Left lobe of liver (tissue), 2 donors: ENCODE data around the gene LRRC56. TPM values are rescaled to one million over a fixed set of nuclear protein-coding genes. Genes with fewer than 3 reads are reported as not detected.

Source experiments
- ATAC-seq: fragments of 200-7000 bp; cut with Tn5 transposase; one replicate; pipeline ENCODE4 v1.9.1; 2020; ENCODE audit warnings: mild to moderate bottlenecking, moderate library complexity
- DNase-seq: peaks from one replicate; pipeline ENCODE4 v3.0.0-alpha.2; 2020; ENCODE audit warnings: low spot score
- total RNA-seq: library from RNA; stranded (reverse); gene quantifications from one replicate; pipeline ENCODE4 v1.2.1, GENCODE V29; 2021
- donor health status: DM: no; HTN: no; CAD: no; lungs with moderate emphysema.
- donor health status: DM: no; HTN: yes; CAD: no.

LRRC56 gene
- 0.93 TPM for total RNA-seq

- peak; percentile 91 for DNase-seq
- peak; percentile 64 for ATAC-seq
Observed at GRCh38 chr11:536841-537621, at the start of gene LRRC56. Gene LRRC56, plus strand, starts transcription at chr11:537527. Its CDS starts 3,158 bp downstream, at chr11:540685.

- DNase-seq (peak; percentile 44), ATAC-seq (no peak)
Observed at GRCh38 chr11:487571-488021, 49.7 kb upstream of the LRRC56 start.

- ATAC-seq (no peak), DNase-seq (no peak)
Observed at GRCh38 chr11:488062-488461, 49.3 kb upstream of the LRRC56 start.

- DNase-seq = no peak
- no peak for ATAC-seq
Observed at GRCh38 chr11:488579-488978, 48.7 kb upstream of the LRRC56 start.

GRCh38 chr11:488992-489391 lies 48.3 kb upstream of the LRRC56 start:
- DNase-seq = no peak
- ATAC-seq = no peak

- DNase-seq = no peak
- ATAC-seq = no peak
Observed at GRCh38 chr11:489610-490185, 47.6 kb upstream of the LRRC56 start.

- DNase-seq (no peak), ATAC-seq (no peak)
Observed at GRCh38 chr11:490186-490929, 47.0 kb upstream of the LRRC56 start.

- ATAC-seq (no peak), DNase-seq (no peak)
Observed at GRCh38 chr11:490930-491260, 46.4 kb upstream of the LRRC56 start.

GRCh38 chr11:491358-491757 lies 46.0 kb upstream of the LRRC56 start:
- ATAC-seq (no peak), DNase-seq (no peak)

GRCh38 chr11:492427-493226 lies 44.7 kb upstream of the LRRC56 start:
- DNase-seq (no peak), ATAC-seq (no peak)

GRCh38 chr11:494761-495536 lies 42.4 kb upstream of the LRRC56 start:
- DNase-seq (no peak), ATAC-seq (no peak)

- DNase-seq = no peak
- no peak for ATAC-seq
Observed at GRCh38 chr11:495537-495931, 41.8 kb upstream of the LRRC56 start.

GRCh38 chr11:496834-497564 lies 40.3 kb upstream of the LRRC56 start:
- DNase-seq (no peak), ATAC-seq (no peak)

GRCh38 chr11:497565-498296 lies 39.6 kb upstream of the LRRC56 start:
- DNase-seq (no peak), ATAC-seq (no peak)

- DNase-seq (peak; percentile 45), ATAC-seq (no peak)
Observed at GRCh38 chr11:498297-499181, 38.8 kb upstream of the LRRC56 start.

- ATAC-seq (no peak), DNase-seq (peak; percentile 44)
Observed at GRCh38 chr11:499201-500076, 37.9 kb upstream of the LRRC56 start.
